Bronchial epithelial cell (primary cell): ENCODE data around the gene OTOGL. TPM values are rescaled to one million over a fixed set of nuclear protein-coding genes. Genes with fewer than 3 reads are reported as not detected.

Source experiments
- DNase-seq: peaks from one replicate; pipeline ENCODE4 v3.0.0-alpha.2; 2010; ENCODE audit warnings: low read depth
- FAIRE-seq: peaks from 2 replicates; lab custom pipeline; 2011; peaks lifted over from hg19 to GRCh38; lab: Jason Lieb, UNC
- H3K27me3 ChIP-seq: 2 replicates; pipeline ENCODE4 v1.5.1; 2011; ENCODE audit warnings: low read length; ENCODE audit not compliant: control insufficient read depth, insufficient read depth
- H3K36me3 ChIP-seq: 2 replicates; pipeline ENCODE4 v1.5.1; 2011; ENCODE audit warnings: low read length; ENCODE audit not compliant: control insufficient read depth, insufficient read depth
- H3K4me3 ChIP-seq: 2 replicates; pipeline ENCODE4 v1.5.1; 2011; ENCODE audit warnings: mild to moderate bottlenecking, low read depth, low read length, control low read depth
- CTCF ChIP-seq: IDR thresholded peaks from 2 replicates; pipeline ENCODE4 v1.5.1; 2011; ENCODE audit warnings: mild to moderate bottlenecking, moderate library complexity, low read length, control low read depth, inconsistent platforms; ENCODE audit not compliant: insufficient read depth, severe bottlenecking
- total RNA-seq: library from RNA; depleted of rRNA; stranded (reverse); fragments of >200 nt; gene quantifications from 2 replicates; pipeline ENCODE4 v1.2.1, GENCODE V29; 2014

OTOGL gene
- total RNA-seq, 1 donor from 2014 or later, result not detected

DNA sequence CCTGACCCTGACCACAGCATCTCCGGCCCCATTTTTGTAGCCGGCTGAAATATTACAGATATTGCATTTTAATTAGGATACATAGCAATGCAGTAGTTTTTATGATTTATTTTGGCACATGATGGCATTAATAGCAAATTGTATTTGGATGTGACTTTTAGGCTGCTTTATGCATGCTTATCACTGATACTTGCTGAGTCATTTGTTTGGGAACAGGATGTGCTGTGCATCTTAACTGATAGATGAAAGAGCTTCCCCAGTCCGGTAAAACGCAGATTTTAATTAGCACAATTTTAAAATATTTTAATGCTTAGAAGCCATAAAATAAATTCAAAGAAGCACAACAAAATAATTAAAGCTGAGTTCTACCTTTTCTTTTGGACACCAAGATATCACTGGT lies 90.7 kb downstream of the OTOGL start:
- no peak for TF ChIP-seq CTCF
- DNase-seq, result no peak
- Histone ChIP-seq H3K27me3 (no peaks in the 10 kb centered on the region), H3K36me3 (no peaks in the 10 kb centered on the region), H3K4me3 (no peak overlapping the region)
- FAIRE-seq, result no peak

DNA sequence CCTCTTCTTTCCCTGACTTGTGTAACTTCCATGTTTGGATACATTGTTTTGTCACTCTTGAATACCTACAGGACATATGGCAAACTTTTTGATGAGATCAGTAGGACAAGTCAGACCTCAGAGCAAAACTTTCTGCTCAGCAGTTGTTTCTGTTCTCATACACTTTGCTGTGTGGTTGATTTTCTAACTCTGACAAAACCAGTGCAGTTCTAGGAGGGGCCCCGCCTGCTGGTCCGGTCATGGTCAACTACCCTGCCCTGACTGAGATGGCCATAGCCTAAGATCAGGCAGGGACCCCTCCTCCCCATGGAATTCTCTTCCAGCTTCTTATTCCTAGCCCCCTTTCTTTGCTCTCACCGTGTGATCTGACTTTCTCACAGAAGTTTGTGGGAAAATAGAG lies 92.8 kb downstream of the OTOGL start:
- no peak for DNase-seq
- no peak for FAIRE-seq
- H3K4me3 ChIP-seq, result no peak overlapping the region
- H3K36me3 ChIP-seq, result no peaks in the 10 kb centered on the region
- H3K27me3 ChIP-seq, result no peaks in the 10 kb centered on the region
- no peak for TF ChIP-seq CTCF

GRCh38 chr12:80193865-80194264 lies 94.5 kb downstream of the OTOGL start:
- TF ChIP-seq CTCF, result no peak

GRCh38 chr12:80195074-80195726 lies 95.9 kb downstream of the OTOGL start:
- no peak overlapping the region for H3K4me3 ChIP-seq
- peak; percentile 58 for TF ChIP-seq CTCF
- no peaks in the 10 kb centered on the region for H3K27me3 ChIP-seq
- DNase-seq (peak; percentile 60), FAIRE-seq (no peak)
- no peaks in the 10 kb centered on the region for H3K36me3 ChIP-seq

More at GRCh38 chr12:80193865-80194264, 94.5 kb downstream of the OTOGL start:
- H3K27me3 ChIP-seq, result no peaks in the 10 kb centered on the region
- no peaks in the 10 kb centered on the region for H3K36me3 ChIP-seq
- no peak overlapping the region for H3K4me3 ChIP-seq
- DNase-seq (no peak), FAIRE-seq (no peak)

DNA sequence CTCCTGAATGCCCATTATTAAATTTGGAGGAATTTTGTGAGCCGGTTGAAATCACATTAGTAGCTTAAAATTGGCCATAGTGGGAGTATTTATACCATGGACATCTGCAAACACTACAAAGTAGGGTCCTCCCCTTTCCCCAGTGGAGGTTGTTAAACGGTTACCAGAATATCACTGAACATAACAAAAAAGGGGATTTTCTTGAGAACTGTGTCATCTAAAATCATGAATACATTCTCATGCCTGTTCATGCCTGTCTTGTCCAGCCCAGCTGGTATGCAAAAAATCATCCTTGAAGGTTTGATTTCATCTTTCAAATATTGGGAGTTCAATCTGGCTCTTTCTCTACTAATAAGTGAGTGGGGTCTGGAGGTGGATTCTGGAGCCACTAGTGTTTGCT lies 96.4 kb downstream of the OTOGL start:
- FAIRE-seq (no peak), DNase-seq (peak; percentile 54)
- no peak for TF ChIP-seq CTCF
- H3K36me3 ChIP-seq, result no peaks in the 10 kb centered on the region
- no peak overlapping the region for H3K4me3 ChIP-seq
- H3K27me3 ChIP-seq, result no peaks in the 10 kb centered on the region

DNA sequence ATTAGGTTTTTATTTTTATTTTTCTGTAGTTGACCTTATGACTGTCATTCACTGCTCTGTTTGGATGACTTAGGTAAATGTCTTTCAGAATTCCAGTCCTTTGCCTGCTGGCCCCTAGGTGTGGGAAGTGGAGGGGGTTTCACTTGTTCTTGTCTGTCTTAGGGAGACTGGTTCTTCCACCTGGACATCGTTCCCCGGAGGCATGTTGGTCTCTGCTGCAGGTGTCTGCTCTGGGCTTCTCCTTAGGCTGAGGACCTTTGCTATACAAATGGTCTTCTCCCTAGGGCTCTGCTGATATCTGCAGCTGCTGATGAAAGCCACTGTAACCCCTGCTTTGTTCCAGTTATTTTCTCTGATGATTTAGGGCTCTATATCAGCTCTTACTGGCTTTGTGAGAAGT lies 97.1 kb downstream of the OTOGL start:
- no peaks in the 10 kb centered on the region for H3K27me3 ChIP-seq
- no peaks in the 10 kb centered on the region for H3K36me3 ChIP-seq
- H3K4me3 ChIP-seq, result no peak overlapping the region
- TF ChIP-seq CTCF, result no peak
- no peak for FAIRE-seq
- DNase-seq, result no peak
